Tibial nerve (tissue), 4 donors: Measurements from ENCODE around the gene RTP2. TPM values are rescaled to one million over a fixed set of nuclear protein-coding genes. Genes with fewer than 3 reads are reported as not detected.

Experiments
- DNase-seq, 2 donors: peaks; one replicate each; pipeline ENCODE4 v3.0.0-alpha.2; 2019; ENCODE audit warnings: low spot score in 2 of 2
- H3K27ac ChIP-seq, 4 donors: fragments of 200-600 bp; sonication (generic) in 3 of 4; one replicate each; pipeline ENCODE4 v1.5.1; 2017 to 2019; ENCODE audit warnings: mild to moderate bottlenecking in 1 of 4
- H3K27me3 ChIP-seq, 2 donors: fragments of 200-600 bp; sonication (generic) in 1 of 2; one replicate each; pipeline versions ENCODE4 v1.5.1 to v1.6.0; 2017 to 2019
- H3K36me3 ChIP-seq, 3 donors: fragments of 200-600 bp; sonication (generic); one replicate each; pipeline ENCODE4 v1.5.1; 2018 to 2019
- H3K4me1 ChIP-seq, 4 donors: fragments of 200-600 bp; sonication (generic) in 3 of 4; one replicate each; pipeline ENCODE4 v1.5.1; 2017 to 2019
- H3K4me3 ChIP-seq, 4 donors: fragments of 200-600 bp; sonication (generic) in 3 of 4; one replicate each; pipeline ENCODE4 v1.5.1; 2017 to 2019; ENCODE audit warnings: mild to moderate bottlenecking in 1 of 4, moderate library complexity in 1 of 4
- H3K9me3 ChIP-seq, 4 donors: fragments of 200-600 bp; sonication (generic) in 3 of 4; one replicate each; pipeline ENCODE4 v1.5.1; 2017 to 2019
- EP300 ChIP-seq, 2 donors: sonication (generic); formaldehyde crosslinking; IDR thresholded peaks; one replicate each; pipeline ENCODE4 v1.6.1; 2017; ENCODE audit warnings: antibody characterized with exemption in 2 of 2, mild to moderate bottlenecking in 1 of 2
- POLR2A ChIP-seq, 2 donors: fragments of 450-650 bp; IDR thresholded peaks; one replicate each; pipeline ENCODE4 v1.6.1; 2017; ENCODE audit warnings: antibody characterized with exemption in 2 of 2, mild to moderate bottlenecking in 2 of 2, moderate library complexity in 2 of 2
- WGBS, 2 donors: methylation state at CpG; one replicate each; pipeline ENCODE4 v1.1.5; 2018; 5-methylcytosine and 5-hydroxymethylcytosine counted together
- total RNA-seq, 4 donors: library from RNA; depleted of rRNA; stranded (reverse); fragments of >200 nt; gene quantifications; one replicate each; pipeline ENCODE4 v1.1.0, GENCODE V29; 2016
- TF ChIP-seq, protein P1 (sequence below), 5 experiments: fragments of 200-600 bp in 3 of 5; fragments of 450-650 bp in 2 of 5; sonication (generic) in 3 of 5; IDR thresholded peaks; one replicate each; pipeline ENCODE4 v1.5.1; 2016 to 2019; ENCODE audit warnings: antibody characterized with exemption in 5 of 5, mild to moderate bottlenecking in 3 of 5, moderate library complexity in 2 of 5

The RTP2 gene
- total RNA-seq, 4 donors from 2014 or later = not detected

DNA sequence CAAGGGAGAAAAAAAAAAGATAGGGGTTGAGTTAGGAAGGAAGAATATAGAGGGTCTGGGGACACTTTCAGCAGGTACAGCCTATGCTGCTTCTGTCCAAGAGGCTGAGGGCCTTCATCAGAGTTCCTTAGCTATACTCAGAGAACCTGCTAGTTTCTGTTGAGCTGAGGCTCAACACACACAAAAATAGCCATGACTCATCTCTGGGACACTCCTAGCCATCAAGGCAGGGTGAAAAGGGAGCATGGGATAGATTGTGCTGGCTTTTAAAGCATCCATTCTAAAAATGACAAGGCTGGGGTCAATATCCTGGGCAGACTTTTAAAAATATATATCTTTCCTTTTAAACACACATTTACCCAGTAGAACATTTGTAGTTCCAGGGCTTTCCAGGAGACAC lies 2.8 kb upstream of the RTP2 start:
- Histone ChIP-seq H3K4me1 (no peaks in the 10 kb centered on the region), H3K36me3 (no peaks in the 10 kb centered on the region), H3K9me3 (no peaks in the 10 kb centered on the region), H3K27ac (no peak overlapping the region), H3K27me3 (no peaks in the 10 kb centered on the region), H3K4me3 (no peak overlapping the region)
- no peak for DNase-seq
- TF ChIP-seq, protein P1, sequence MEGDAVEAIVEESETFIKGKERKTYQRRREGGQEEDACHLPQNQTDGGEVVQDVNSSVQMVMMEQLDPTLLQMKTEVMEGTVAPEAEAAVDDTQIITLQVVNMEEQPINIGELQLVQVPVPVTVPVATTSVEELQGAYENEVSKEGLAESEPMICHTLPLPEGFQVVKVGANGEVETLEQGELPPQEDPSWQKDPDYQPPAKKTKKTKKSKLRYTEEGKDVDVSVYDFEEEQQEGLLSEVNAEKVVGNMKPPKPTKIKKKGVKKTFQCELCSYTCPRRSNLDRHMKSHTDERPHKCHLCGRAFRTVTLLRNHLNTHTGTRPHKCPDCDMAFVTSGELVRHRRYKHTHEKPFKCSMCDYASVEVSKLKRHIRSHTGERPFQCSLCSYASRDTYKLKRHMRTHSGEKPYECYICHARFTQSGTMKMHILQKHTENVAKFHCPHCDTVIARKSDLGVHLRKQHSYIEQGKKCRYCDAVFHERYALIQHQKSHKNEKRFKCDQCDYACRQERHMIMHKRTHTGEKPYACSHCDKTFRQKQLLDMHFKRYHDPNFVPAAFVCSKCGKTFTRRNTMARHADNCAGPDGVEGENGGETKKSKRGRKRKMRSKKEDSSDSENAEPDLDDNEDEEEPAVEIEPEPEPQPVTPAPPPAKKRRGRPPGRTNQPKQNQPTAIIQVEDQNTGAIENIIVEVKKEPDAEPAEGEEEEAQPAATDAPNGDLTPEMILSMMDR (IDR thresholded peaks at IDR 0.05) = no peak
- TF ChIP-seq POLR2A (IDR thresholded peaks at IDR 0.05) = no peak
- TF ChIP-seq EP300 (IDR thresholded peaks at IDR 0.05) = no peak

DNA sequence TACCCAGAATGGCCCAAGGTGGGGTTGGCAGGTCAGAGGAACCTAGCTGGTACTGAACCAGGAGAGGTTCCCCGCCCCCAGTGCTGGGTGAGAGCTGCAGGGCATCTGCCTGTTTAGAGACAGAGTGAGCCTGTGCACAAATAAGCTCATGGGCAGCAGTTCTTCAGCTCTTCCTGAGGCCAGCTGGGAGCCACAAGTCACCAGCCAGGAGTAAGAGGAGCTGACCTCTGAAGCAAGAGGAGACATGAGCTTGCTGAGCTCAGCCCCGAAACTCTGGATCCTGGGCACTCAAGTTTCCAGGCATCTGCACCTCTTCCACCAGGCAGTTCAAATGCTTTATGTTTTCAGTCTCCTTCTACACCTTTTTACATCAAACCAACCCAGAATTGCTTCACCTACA lies 2.1 kb downstream of the RTP2 start:
- WGBS, 2 donors = 86 to 92% methylated on average over 2 of the region's 2 CpGs
- DNase-seq = no peak
- H3K9me3 ChIP-seq = no peaks in the 10 kb centered on the region
- no peaks in the 10 kb centered on the region for H3K36me3 ChIP-seq
- no peak overlapping the region for H3K27ac ChIP-seq
- H3K4me3 ChIP-seq = no peak overlapping the region
- TF ChIP-seq, protein P1 (IDR thresholded peaks at IDR 0.05) = no peak
- TF ChIP-seq POLR2A (IDR thresholded peaks at IDR 0.05) (no peak), EP300 (IDR thresholded peaks at IDR 0.05) (no peak)
- no peaks in the 10 kb centered on the region for H3K27me3 ChIP-seq
- no peaks in the 10 kb centered on the region for H3K4me1 ChIP-seq

DNA sequence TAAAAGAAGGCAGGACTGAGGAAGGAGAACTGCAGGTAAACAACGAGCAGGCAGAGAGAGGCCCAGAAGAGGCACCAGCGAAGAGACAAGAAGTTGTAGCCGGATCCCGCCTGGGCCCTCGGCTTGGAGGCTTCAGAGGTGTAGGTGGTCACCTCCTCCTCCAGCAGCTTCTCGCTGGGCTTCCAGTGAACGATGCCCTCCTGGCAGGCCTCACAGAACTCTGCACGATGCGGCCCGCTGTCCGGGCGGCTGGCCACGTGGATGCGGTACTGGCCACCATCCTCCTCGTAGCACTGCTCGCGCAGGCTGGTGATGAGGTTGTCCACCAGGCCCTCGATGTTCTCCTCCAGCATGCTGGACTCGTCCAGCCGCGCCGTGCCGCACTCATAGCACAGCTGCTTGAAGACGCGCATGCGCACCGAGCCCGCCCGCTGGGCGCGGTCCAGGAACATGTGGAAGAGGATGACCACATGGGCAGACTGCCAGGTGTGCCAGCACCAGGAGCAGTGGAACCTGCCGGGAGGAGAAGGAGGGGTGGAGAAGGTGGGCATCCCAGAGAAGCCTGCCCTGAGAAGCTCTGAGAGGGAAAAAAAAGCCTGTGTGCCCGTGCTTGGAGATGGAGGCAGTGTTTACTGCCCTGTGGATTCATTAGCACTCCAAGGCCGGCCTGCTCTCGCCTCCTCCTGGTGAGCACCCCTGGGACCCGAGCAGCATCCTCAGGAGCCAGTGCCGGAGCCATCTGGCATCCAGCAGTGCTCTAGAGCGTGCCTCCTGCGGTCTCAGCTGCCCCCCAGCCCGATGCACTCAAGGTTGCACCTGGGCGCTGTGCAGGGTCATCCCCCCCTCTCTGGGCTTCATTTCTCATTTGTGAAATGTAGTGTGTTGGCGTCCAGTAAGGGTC lies 3.6 kb downstream of the RTP2 start:
- Histone ChIP-seq H3K4me3 (no peak overlapping the region), H3K4me1 (no peaks in the 10 kb centered on the region), H3K9me3 (no peaks in the 10 kb centered on the region), H3K36me3 (no peaks in the 10 kb centered on the region), H3K27ac (no peak overlapping the region), H3K27me3 (no peaks in the 10 kb centered on the region)
- 92 to 96% methylated on average over 41 to 42 of the region's 42 CpGs for WGBS, 2 donors
- DNase-seq = no peak
- TF ChIP-seq EP300 (IDR thresholded peaks at IDR 0.05) (no peak), POLR2A (IDR thresholded peaks at IDR 0.05) (no peak)
- TF ChIP-seq, protein P1 (IDR thresholded peaks at IDR 0.05) = no peak

DNA sequence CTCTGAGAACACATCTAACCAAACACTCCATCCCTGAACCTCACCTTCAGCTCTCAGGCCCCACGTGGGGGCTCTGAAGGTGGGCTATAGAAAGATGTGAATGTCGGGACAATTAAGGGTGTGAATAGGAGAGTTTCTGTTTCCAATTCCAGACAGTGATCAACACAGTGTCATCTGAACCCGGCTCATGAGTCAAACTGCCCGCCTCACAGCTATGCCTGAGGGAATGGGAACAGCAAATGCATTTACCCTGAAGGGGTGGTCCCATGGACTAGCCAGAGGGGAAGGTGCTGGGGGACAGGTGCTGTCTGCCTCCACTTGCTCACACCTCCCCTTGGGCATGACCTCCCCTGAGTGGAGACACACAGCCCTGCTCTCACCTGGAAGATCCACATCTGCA lies 6.3 kb downstream of the RTP2 start:
- Histone ChIP-seq H3K27ac (no peak overlapping the region), H3K4me1 (no peaks in the 10 kb centered on the region), H3K9me3 (no peaks in the 10 kb centered on the region), H3K4me3 (no peak overlapping the region), H3K27me3 (no peaks in the 10 kb centered on the region), H3K36me3 (no peaks in the 10 kb centered on the region)
- WGBS, 2 donors = 48 to 52% methylated on average over 4 of the region's 4 CpGs
- DNase-seq = no peak
- TF ChIP-seq, protein P1 (IDR thresholded peaks at IDR 0.05) = no peak
- no peak for TF ChIP-seq EP300 (IDR thresholded peaks at IDR 0.05)
- TF ChIP-seq POLR2A (IDR thresholded peaks at IDR 0.05) = no peak

DNA sequence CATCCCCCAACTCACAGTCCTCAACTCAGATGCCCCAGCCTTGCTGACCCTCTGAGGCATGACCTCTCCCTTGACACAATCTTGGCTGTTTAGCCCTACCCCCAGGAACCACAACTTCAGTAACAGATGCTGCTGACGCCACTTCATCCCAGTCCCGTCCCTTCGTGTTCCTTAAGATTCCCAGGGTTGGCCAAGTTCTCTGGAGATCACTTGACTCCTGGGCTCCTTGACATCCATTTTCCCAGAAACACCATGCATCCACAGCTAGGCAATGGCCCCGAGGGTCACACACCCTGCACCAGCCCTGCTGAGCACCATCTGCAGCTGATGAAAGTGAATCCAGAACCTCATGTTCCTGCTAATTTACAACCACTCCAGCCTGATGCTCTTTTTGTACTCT lies 6.9 kb downstream of the RTP2 start:
- no peaks in the 10 kb centered on the region for H3K9me3 ChIP-seq
- no peak overlapping the region for H3K27ac ChIP-seq
- TF ChIP-seq EP300 (IDR thresholded peaks at IDR 0.05) = peak in 1 of 2 donors; percentile 7
- no peak for TF ChIP-seq POLR2A (IDR thresholded peaks at IDR 0.05)
- TF ChIP-seq, protein P1 (IDR thresholded peaks at IDR 0.05) = no peak
- H3K36me3 ChIP-seq = no peaks in the 10 kb centered on the region
- no peak overlapping the region for H3K4me3 ChIP-seq
- no peaks in the 10 kb centered on the region for H3K27me3 ChIP-seq
- no peaks in the 10 kb centered on the region for H3K4me1 ChIP-seq
- WGBS, 2 donors = 67 to 72% methylated on average over 4 of the region's 4 CpGs
- DNase-seq = no peak
